NCI-H1694 treated with DMSO at 0.1 percent for 48 hours (cell line): Measurements from ENCODE around the gene SGMS1.

ENCODE experiments used
- DNase-seq: peaks from one replicate; lab custom pipeline; 2025; lab: John Stamatoyannopoulos, UW

The SGMS1 gene

GRCh38 chr10:50421026-50421719 lies 202.6 kb downstream of the SGMS1 start:
- no peak for DNase-seq

- DNase-seq, result no peak
These were observed 203.6 kb downstream of the SGMS1 start for GRCh38 chr10:50420196-50420595.

GRCh38 chr10:50419756-50420155 lies 204.0 kb downstream of the SGMS1 start:
- no peak for DNase-seq

- DNase-seq, result no peak
These were observed 204.7 kb downstream of the SGMS1 start for GRCh38 chr10:50419091-50419490.

- DNase-seq, result no peak
These were observed 205.6 kb downstream of the SGMS1 start for GRCh38 chr10:50417886-50418830.

- DNase-seq, result no peak
These were observed 206.3 kb downstream of the SGMS1 start for GRCh38 chr10:50417486-50417885.

GRCh38 chr10:50416881-50417280 lies 206.9 kb downstream of the SGMS1 start:
- DNase-seq, result no peak

- no peak for DNase-seq
These were observed 207.5 kb downstream of the SGMS1 start for GRCh38 chr10:50416181-50416824.

GRCh38 chr10:50415292-50415691 lies 208.5 kb downstream of the SGMS1 start:
- DNase-seq, result no peak

GRCh38 chr10:50410066-50410811 lies 213.5 kb downstream of the SGMS1 start:
- no peak for DNase-seq

- DNase-seq, result no peak
These were observed 216.5 kb downstream of the SGMS1 start for GRCh38 chr10:50407076-50407801.

- no peak for DNase-seq
These were observed 217.2 kb downstream of the SGMS1 start for GRCh38 chr10:50406457-50407070.

GRCh38 chr10:50405723-50406122 lies 218.0 kb downstream of the SGMS1 start:
- no peak for DNase-seq

- DNase-seq, result no peak
These were observed 219.6 kb downstream of the SGMS1 start for GRCh38 chr10:50404021-50404773.

GRCh38 chr10:50403074-50403473 lies 220.7 kb downstream of the SGMS1 start:
- DNase-seq, result no peak

GRCh38 chr10:50402466-50402865 lies 221.3 kb downstream of the SGMS1 start:
- no peak for DNase-seq

GRCh38 chr10:50400694-50401093 lies 223.1 kb downstream of the SGMS1 start:
- DNase-seq, result no peak

- no peak for DNase-seq
These were observed 224.9 kb downstream of the SGMS1 start for GRCh38 chr10:50398823-50399222.

GRCh38 chr10:50398381-50398780 lies 225.4 kb downstream of the SGMS1 start:
- DNase-seq, result no peak
